GM12864 (cell line): ENCODE results near the gene TBPL2.

Experiments
- DNase-seq: peaks from one replicate; pipeline ENCODE4 v3.0.0-alpha.2; 2011; ENCODE audit warnings: low read depth
- H3K4me3 ChIP-seq: 2 replicates; pipeline ENCODE4 v1.5.1; 2011; ENCODE audit warnings: mild to moderate bottlenecking, low read depth, low read length, control low read depth
- TF ChIP-seq, protein P1 (sequence below): IDR thresholded peaks from 2 replicates; pipeline ENCODE4 v1.5.1; 2011; ENCODE audit warnings: low read depth, mild to moderate bottlenecking, moderate library complexity, low read length, control low read depth, inconsistent platforms; ENCODE audit errors: missing control alignments

TBPL2 gene

DNA sequence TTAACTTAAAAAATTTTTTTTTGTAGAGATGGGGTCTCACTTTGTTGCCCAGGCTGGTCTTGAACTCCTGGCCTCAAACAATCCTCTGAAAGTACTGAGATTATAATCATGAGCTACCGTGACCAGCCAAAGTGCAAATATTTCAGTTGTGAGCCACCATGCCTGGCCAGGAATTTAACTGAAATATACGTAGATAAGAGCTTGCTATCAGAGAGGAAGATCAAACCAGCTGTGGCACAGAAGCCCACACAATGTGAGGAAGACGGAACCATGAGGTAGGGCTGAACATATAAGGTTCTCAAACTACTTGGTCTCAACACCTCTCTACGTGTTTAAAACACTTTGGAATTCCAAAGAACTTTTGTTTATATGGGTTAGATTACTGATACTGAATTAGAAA is 57.9 kb downstream of the TBPL2 start:
- TF ChIP-seq, protein P1, sequence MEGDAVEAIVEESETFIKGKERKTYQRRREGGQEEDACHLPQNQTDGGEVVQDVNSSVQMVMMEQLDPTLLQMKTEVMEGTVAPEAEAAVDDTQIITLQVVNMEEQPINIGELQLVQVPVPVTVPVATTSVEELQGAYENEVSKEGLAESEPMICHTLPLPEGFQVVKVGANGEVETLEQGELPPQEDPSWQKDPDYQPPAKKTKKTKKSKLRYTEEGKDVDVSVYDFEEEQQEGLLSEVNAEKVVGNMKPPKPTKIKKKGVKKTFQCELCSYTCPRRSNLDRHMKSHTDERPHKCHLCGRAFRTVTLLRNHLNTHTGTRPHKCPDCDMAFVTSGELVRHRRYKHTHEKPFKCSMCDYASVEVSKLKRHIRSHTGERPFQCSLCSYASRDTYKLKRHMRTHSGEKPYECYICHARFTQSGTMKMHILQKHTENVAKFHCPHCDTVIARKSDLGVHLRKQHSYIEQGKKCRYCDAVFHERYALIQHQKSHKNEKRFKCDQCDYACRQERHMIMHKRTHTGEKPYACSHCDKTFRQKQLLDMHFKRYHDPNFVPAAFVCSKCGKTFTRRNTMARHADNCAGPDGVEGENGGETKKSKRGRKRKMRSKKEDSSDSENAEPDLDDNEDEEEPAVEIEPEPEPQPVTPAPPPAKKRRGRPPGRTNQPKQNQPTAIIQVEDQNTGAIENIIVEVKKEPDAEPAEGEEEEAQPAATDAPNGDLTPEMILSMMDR: no peak
- no peak overlapping the region for H3K4me3 ChIP-seq
- no peak for DNase-seq

DNA sequence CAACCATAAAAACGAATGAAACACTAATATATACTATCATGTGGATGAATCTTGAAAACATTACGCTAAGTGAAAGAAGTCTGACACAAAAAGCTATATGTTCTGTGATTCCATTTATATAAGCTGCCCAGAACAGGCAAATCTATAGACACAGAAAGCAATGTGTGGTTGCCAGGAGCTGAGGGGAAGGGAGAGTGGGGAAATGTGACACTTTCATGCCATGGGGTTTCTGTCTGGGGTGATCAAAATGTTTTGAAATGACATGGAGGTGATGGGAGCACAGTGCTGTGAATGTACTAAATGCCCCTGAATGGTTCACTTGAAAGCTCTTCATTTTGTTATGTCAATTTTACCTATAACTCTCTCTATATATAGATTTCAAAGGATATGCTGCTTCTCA is 58.9 kb downstream of the TBPL2 start:
- TF ChIP-seq, protein P1: no peak
- DNase-seq: no peak
- H3K4me3 ChIP-seq: no peak overlapping the region

DNA sequence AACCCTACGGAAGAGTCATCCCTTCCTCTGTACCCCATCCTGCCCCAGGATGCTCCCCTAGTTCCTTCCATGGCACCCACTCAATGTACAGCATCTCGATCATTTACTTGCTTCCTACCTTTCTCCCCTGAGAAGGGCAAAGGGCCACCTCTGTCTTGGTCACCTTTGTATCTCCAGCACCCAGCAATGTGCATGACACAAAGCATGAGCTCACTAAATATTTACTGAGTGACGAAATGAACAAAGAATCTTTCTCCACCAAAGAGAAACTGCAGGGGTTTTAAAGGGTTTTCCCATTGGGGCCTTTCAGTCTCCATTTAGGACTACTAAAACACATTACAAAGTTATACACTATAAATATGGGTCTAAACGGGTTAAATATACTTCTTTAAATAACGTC is 59.4 kb downstream of the TBPL2 start:
- DNase-seq: no peak
- H3K4me3 ChIP-seq: no peak overlapping the region
- TF ChIP-seq, protein P1: no peak

DNA sequence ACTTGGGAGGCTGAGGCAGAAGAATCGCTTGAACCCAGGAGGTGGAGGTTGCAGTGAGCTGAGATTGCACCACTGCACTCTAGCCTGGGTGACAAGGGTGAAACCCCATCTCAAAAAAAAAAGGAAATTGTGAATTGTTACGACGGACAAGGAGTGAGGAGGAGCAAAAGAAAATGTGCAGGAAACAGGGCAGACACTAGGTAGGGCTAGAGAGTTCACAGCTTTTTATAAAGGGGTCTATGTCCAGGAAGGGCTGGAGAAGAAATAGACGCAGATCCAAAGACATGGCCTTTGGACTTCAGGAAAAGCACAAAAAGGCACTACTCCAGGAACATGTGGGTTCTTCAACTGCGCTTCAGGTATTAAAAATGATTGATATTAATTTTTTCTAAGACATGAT is 63.2 kb downstream of the TBPL2 start:
- no peak for DNase-seq
- TF ChIP-seq, protein P1: no peak
- no peak overlapping the region for H3K4me3 ChIP-seq

DNA sequence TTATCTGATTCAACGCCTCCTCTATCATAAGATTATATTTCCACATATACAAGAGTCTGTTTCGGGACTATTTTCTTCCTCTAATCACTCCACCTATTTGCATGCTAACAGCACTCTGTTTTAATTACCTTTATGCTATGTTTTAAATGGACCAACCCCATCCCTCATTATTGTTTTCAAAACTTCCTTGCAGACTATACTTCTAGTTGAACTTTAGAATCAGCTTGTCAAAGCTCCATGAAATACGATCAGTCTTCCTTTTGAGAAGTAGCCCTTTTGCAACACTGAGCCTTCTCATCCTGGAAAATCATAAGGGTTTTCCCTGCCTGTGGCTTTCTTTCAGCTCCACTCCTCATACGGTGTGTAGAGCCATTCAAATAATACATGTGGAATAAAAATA is 65.6 kb downstream of the TBPL2 start:
- H3K4me3 ChIP-seq: no peak overlapping the region
- DNase-seq: no peak
- TF ChIP-seq, protein P1: no peak

DNA sequence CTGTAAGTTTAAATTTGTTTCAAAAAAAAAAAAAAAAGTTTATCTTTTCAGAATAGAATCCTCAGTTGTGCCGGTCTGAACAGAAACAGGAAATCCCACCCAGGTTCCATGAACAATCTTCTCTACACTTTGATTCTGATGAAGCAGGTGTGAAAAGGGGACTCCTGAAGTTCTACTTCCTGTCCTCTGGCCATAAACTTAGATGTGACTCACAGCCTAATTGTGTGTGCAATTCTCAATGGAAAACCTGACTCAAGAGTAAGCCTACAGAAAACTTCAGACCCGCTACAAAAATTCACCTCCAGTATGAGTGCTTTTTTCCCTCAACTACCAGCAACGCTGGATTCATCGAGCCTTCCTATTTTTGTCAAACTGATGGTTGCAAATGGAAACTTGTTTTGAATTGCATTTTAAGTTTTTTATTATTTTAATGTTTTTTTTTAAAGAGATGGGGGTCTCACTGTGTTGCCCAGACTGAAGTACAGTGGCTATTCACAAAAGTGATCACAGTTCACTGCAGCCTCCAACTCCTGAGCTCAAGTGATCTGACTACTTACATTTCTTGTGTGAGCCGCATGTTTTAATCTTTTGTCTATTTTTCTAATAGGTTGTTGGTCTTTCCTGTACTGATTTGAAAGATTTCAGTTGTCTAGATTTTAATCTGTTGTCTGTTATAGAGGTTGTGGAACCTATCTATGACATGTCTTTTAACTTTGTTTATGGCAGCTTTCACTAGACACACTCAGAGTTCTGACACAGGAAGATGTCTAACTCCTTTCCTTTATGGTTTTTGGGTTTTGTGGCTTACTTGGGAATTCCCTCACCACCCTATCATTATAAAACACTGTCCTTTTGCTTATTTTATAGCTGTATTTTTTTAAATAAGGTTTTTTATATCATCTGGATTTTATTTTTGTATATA is 66.4 kb downstream of the TBPL2 start:
- DNase-seq: peak; percentile 29
- TF ChIP-seq, protein P1: no peak
- H3K4me3 ChIP-seq: no peak overlapping the region

DNA sequence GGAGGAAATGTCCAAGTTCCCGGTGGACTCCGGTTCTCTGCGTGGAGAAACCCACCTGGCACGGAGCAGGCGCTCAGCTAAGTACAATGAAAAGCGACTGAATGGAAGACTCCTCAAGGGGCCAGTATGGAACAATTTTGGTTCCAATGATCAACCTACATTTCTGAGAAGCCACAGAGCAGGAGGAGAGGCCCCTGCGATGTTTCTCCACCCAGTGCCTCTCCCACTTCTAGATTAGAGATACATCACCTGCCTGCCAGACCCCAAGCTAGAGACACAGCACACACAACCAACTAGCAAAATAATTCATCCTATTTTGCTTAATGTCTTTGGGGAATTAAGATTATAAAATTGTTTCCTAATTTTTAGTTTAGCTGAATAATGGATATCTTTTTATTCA is 67.6 kb downstream of the TBPL2 start:
- TF ChIP-seq, protein P1: no peak
- DNase-seq: no peak
- H3K4me3 ChIP-seq: no peak overlapping the region
